ENCODE data around the gene PACC1.

PACC1 gene

GRCh38 chr1:212437179-212437798 is 22.6 kb upstream of the PACC1 start:
- DNase-seq = peak; percentile 14

- DNase-seq = no peak
These were observed 20.3 kb upstream of the PACC1 start for GRCh38 chr1:212434992-212435391.

GRCh38 chr1:212433577-212434462 is 19.1 kb upstream of the PACC1 start:
- no peak for DNase-seq

- peak; percentile 72 for DNase-seq
These were observed 18.2 kb upstream of the PACC1 start, which contains the start of gene NENF for GRCh38 chr1:212432661-212433576. TSS of gene NENF (plus strand) at chr1:212432920. CDS start at chr1:212432944, 24 bp downstream.

GRCh38 chr1:212432272-212432660 is 17.6 kb upstream of the PACC1 start:
- no peak for DNase-seq

- no peak for DNase-seq
These were observed 17.0 kb upstream of the PACC1 start for GRCh38 chr1:212431644-212432043.

GRCh38 chr1:212430955-212431394 is 16.3 kb upstream of the PACC1 start:
- no peak for DNase-seq

- DNase-seq = no peak
These were observed 15.7 kb upstream of the PACC1 start for GRCh38 chr1:212430416-212430815.

- DNase-seq = no peak
These were observed 13.8 kb upstream of the PACC1 start for GRCh38 chr1:212428496-212428895.

GRCh38 chr1:212423879-212424278 is 9.2 kb upstream of the PACC1 start:
- DNase-seq = no peak

- no peak for DNase-seq
These were observed 6.5 kb upstream of the PACC1 start for GRCh38 chr1:212421165-212421564.

- no peak for DNase-seq
These were observed 588 bp upstream of the PACC1 start for GRCh38 chr1:212415107-212415841.

GRCh38 chr1:212413902-212414327 is 771 bp downstream of the PACC1 start:
- no peak for DNase-seq

- DNase-seq = no peak
These were observed 2.3 kb downstream of the PACC1 start for GRCh38 chr1:212412374-212412773.

- no peak for DNase-seq
These were observed 4.4 kb downstream of the PACC1 start for GRCh38 chr1:212410231-212410820.

GRCh38 chr1:212402666-212403321 is 11.9 kb downstream of the PACC1 start:
- no peak for DNase-seq

- DNase-seq = no peak
These were observed 12.7 kb downstream of the PACC1 start for GRCh38 chr1:212401838-212402582.

GRCh38 chr1:212401042-212401441 is 13.6 kb downstream of the PACC1 start:
- no peak for DNase-seq

- DNase-seq = no peak
These were observed 17.5 kb downstream of the PACC1 start for GRCh38 chr1:212397171-212397570.

- no peak for DNase-seq
These were observed 18.0 kb downstream of the PACC1 start for GRCh38 chr1:212396638-212397037.

All from COR-L47 (cell line).